Stimulated activated CD8-positive, alpha-beta memory T cell treated with anti-CD3 and anti-CD28 coated beads, Interleukin-15, amount 100 ng/mL, for 24 hours (primary cell): ENCODE measurements around the gene CARNS1.

Source experiments
- DNase-seq: peaks from one replicate; pipeline ENCODE4 v3.0.0-alpha.2; 2020; ENCODE audit warnings: low read depth

CARNS1 gene, protein sequence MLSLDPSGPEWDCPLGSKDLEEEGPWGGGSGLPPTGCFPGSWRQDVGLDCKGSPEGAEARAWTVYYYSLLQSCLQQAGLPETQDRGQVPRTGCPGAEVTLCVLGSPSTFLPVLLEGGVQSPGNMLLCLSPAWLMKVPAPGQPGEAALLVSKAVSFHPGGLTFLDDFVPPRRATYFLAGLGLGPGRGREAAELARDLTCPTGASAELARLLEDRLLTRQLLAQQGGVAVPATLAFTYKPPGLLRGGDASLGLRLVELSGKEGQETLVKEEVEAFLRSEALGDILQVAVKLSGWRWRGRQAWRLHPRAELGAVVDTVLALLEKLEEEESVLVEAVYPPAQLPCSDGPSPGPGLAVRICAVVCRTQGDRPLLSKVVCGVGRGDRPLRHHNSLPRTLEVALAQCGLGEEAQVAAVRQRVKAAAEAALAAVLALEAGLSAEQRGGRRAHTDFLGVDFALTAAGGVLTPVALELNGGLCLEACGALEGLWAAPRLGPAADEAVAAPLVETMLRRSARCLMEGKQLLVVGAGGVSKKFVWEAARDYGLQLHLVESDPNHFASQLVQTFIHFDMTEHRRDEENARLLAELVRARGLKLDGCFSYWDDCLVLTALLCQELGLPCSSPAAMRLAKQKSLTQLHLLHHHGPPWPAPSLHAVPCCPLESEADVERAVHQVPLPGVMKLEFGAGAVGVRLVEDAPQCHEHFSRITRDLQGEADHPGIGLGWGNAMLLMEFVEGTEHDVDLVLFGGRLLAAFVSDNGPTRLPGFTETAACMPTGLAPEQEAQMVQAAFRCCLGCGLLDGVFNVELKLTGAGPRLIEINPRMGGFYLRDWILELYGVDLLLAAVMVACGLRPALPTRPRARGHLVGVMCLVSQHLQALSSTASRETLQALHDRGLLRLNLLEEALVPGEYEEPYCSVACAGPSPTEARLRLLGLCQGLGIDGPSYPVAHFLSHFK

DNA sequence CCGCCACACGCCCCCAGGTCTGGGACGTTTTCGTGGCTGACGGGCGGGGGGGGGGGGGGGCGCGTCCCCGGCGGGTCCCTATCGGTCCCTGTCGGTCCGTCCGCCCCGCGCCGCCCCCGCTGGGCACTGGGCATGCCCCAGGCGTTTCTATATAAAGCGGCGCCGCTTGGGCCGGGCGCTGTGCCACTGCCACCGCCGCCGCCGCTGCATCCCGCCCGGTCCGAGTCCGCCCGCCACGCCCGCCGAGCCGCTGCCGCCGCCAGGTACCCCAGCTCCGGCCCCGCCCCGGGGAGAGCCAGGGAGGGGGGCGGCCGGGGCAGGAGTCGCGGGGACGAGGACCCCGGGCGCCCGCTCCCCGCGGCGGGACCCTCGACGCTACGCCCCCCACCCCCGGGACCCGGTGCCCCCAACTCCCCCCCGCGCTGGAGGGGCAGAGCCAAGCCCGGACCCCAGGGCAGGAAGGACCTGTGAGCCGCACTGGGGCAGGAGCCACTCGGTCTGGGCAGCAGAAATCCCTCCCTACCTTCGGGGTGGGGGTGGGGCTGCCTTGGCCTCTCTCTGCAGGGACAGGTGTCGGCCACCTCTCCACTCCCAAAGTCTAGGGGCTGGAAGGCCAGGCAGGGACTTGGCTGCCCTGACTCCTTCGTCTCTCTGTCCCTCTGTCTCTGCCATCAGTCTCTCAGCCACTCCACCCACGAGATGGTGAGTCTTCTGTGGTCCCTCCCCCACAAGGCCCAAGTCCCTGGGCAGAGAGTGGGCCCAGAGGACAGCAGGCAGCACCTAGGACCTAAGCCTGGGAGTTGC, at the start of gene CARNS1:
CARNS1 (plus strand) TSS at position 178 of the 804 bp plus-strand sequence; CDS start at position 700, 522 bp downstream.
- no peak for DNase-seq

GRCh38 chr11:67365736-67366444, 49.6 kb upstream of the CARNS1 start:
- DNase-seq: no peak

- no peak for DNase-seq
Measured at GRCh38 chr11:67366546-67366945, 48.9 kb upstream of the CARNS1 start.

DNA sequence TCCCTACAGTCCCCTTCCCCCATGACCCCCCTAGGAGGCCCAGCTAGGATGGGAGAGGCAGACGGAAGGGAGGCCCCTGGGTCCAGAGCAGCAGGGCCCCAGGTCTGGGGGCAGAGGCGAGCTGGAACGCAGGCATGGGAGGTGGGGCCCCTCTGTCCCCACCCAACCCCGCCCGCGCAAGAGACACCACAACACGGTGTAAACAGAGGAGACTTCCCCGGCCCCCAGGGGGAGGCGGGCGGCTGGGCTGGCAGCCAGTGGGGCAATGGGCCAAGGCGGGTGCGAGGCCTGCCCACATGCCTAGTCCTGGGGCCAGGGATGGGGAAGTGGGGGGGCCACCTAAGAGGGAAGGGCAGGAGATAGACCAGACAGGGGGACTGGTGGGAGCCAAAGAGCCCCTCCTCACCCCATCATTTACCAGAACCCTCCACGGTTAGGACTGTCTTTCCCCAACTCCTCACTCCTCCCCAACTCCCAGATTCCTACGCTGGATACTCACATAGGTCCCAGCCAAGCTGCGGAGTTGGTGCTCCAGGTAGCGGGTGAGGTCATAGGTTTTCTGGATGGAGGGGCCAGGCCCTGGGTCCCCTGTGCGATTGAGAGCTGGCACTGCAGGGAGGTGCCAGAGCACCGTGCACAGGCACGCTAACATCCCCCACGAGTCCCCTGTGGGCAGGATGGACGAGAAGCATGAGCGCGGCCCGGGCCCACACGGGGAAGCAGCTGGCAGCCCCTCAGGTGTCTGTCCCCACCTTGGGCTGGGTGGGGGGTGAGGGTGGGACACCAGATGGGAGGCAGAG, 48.3 kb upstream of the CARNS1 start:
- DNase-seq: no peak

GRCh38 chr11:67367761-67368227, 47.7 kb upstream of the CARNS1 start:
- DNase-seq: no peak

- DNase-seq: no peak
Measured at GRCh38 chr11:67368621-67369020, 46.9 kb upstream of the CARNS1 start.

GRCh38 chr11:67369275-67369674, 46.2 kb upstream of the CARNS1 start:
- no peak for DNase-seq

DNA sequence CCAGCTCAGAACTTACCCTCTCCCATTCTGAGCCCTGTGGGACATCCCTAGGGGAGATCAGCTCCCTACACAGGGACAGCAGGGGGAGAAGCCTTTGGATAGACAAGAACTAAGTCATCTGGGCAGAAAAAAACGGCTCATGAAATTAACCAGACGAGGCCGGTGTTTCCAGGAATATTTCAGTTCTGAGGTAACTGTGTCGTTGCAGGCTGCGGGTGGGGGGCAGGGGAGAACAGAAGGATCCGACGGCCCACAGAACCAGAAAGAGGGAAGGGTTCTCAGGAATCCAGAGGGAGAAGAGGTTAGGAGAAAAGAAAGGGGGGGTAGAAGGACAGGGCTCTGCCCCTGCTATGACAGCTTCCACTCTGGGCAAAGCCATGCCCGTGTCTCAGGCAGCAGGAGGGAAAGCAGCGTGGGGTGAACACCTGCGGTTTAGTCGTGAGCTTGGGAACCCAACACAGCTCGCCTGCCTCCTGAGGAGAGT, 45.6 kb upstream of the CARNS1 start:
- no peak for DNase-seq

DNA sequence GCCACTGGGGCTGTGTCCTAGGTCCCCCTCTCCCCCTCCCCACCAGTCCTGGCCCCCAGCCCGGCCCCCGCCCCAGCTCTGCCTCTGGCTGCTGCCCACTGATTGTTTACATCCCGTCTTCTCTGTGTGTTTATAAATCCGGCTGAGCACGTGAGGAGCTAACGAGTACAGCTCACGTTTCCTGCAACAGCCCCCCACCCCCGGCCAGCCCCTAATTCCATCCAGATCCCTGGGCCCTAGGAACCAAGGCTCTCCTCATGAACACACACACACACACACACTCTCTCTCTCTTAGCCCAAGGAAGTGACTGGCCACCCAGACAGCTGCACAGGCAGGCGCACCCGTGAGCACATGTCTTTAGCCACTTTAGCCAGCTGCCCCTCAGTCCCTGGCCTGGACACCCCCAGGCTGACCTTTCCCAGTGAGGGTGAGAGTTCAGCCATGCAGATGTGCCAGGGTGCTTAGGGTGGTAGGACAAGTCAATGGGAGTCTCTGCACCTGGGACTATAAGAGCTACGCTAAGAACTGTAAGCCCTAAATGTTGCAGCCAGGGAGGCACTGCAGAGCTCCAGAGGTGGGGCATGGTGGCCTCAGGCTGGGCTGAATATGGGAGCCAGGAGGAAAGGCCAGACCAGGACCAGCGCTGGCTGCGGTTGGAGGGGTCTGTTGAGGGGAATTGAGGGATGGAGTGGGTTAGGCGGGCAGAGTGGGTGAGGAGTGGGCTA, 45.0 kb upstream of the CARNS1 start:
- no peak for DNase-seq

- no peak for DNase-seq
Measured at GRCh38 chr11:67371189-67371910, 44.1 kb upstream of the CARNS1 start.

- no peak for DNase-seq
Measured at GRCh38 chr11:67371911-67372320, 43.6 kb upstream of the CARNS1 start.

DNA sequence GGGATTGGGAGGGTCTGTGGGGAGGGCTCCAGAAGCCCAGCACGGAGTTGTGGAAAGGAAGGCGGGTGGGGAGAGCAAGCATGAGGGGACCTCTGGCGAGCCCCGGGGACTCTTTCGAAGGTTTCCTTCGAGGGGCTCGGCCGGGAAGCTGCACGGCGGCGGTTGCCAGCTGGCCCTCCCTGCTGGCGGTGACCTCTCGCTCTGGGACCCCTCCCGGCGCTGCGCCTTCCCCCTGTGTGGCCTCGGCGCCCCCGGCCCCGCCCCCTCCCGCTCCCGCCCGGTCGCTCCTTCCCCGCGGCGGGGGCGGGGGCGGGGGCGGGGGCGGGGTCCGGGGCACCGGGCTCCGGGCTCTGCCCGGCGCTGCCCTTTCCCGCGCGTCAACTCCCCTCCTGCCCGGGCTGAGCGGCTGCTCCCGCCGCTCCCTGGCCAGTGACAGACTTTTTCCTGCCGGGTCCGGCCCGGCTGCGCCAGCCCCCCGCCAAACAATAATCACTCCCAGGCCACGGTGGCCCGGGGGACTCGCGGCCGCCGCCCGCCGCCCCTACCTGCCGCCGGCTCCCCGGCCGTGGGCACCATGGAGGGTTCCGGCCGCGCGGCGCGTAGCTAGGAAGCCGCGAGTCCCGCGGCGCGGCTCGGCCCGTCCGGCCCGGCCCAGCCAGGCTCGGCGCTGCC, 43.0 kb upstream of the CARNS1 start:
- DNase-seq: no peak

DNA sequence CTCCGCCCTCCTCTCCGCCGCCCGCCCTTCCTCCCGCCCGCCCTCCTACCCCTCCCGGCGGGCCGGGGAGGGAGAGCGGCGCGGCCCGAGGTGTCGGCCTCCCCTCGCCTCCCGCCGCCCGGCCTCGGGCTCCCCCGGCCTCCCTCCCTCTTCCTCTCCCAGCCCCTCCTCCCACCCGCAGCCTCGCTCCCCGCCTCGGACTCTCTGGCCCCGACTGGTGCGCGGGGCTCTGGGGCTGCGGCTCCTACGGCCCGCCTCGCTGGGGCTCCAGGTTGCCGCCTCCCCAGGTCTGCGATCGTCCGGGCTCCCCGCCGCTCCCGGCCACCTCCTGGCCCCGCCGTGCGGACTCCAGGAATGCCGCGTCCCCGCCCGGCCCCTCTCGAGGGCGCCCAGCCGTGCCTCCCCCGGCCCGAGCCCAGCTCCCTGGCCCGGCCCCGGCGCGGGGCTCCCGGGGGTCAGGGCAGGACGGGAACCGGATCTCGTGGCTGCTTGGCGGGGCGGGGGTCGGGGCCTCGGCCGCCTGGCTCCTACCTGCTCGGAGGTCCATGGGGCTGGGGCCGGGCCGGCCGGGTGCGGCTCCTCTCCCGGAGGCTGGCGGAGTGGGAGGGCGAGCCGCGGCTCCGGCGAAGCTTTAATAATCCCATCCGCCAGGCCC, 42.4 kb upstream of the CARNS1 start, which contains the start of gene CLCF1:
CLCF1 (minus strand) TSS at position 606 of the 655 bp plus-strand sequence; CDS start at position 547, 59 bp downstream.
- no peak for DNase-seq

- DNase-seq: no peak
Measured at GRCh38 chr11:67373648-67374570, 41.6 kb upstream of the CARNS1 start.

DNA sequence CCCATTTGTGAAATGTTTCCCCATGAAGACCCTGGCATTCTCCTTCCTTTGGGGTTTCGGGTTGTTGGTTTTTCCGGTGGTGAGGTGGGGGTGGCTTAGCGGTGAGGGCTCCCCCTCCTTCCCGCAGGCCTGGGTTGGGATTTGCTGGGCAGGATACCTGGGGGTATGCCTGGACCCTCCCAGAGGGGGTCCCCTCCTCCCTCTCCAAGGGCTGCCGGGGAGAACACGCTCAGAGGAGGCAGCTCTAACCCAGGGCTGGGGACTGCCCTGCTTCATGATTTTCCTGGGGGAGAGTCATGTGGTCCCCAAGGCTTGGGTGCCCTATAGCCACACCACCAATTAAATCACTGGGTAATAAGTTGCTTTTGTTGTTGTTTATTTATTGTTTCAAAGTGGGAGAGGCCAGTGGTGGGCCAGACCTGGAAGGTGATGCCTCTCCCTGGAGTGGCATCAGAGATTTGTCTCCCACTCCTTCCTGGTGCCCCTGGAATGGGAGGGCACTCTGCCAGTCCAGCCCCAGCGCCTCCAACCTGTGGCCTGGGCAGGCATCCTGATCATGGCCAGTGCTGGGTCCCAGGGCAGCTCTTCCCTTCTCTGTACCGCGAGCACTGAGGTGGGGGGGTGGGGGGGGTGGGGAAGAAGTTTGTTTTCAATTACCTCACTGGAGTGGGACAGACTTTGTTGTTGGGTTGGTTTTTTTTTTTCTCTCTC, 40.8 kb upstream of the CARNS1 start:
- DNase-seq: no peak
